ENCODE results near the gene TDRKH.
"Not testable (repeated sequence)": the region's sequence is repeated elsewhere in the genome, so short reads cannot be mapped to it uniquely, and the experiment has no call there.

Gene TDRKH

GRCh38 chr1:151803164-151803563 is 12.9 kb upstream of the TDRKH start:
- DNase-seq (ENCODE audit: extremely low read depth in 1 of 2, low read depth in 1 of 2) = no peak

DNA sequence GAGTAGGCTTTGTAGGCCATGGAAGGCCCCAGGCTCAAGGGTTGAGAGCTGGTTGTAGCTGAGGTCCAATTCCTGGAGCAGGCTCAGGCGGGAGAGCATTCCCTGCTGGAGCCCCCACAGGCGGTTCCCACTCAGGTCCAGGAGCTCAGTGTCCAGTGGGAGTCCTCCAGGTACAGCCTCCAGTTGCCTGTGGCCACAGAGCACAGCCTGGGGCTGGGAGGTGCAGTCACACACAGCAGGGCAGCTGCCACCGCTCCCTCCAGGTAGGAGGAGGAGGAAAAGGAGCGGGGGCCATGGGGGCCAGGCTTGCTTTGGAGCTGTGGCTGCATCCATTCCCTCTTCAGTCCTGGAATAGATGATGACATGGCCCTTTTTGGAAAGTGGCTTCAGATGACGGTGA is 12.1 kb upstream of the TDRKH start:
- no peak for DNase-seq (ENCODE audit: extremely low read depth in 1 of 2, low read depth in 1 of 2)

DNA sequence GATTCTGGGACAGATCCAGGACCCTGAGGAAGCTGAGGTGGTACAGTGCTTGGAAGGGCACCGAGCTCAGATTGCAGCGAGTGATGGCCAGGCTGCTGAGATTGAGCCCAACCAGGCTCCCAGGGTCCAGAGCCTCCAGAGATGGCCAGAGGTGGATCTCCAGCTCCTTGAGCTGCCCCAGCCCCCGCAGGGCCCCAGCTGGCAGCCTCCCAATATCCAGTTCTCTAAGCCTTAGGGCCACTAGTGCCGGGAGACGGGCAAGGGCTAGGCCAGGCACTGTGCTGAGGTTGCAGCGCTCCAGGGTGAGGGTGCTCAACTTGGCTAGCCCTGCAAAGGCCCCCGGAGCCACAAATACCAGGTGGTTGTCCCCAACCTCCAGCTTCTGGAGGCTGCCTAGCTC is 11.5 kb upstream of the TDRKH start:
- DNase-seq (ENCODE audit: extremely low read depth in 1 of 2, low read depth in 1 of 2) = no peak

- DNase-seq (ENCODE audit: extremely low read depth in 1 of 2, low read depth in 1 of 2) = no peak
Observed at GRCh38 chr1:151801310-151801820, 11.1 kb upstream of the TDRKH start.

DNA sequence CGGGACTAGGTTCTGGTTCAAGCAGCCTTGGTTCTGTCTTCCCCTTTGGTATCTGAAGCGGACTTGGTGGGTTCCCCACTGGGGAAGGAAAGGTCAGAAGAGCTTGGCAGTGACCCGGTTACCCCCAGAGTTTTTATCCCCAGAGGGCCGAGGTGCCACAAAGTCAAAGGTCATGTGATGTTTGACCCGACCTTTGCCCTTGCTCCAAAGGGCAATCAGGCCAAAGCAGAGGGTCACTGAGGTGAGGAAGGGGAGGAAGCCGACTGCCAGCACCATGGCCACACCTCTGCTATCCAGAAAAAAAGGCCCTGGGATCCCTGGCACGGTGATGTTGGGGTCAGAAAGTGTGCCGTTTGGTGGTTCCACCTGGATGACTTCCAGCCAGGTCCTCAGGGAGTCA is 10.5 kb upstream of the TDRKH start:
- no peak for DNase-seq (ENCODE audit: extremely low read depth in 1 of 2, low read depth in 1 of 2)

- DNase-seq (ENCODE audit: extremely low read depth in 1 of 2, low read depth in 1 of 2) = no peak
Observed at GRCh38 chr1:151799179-151800022, 9.1 kb upstream of the TDRKH start.

DNA sequence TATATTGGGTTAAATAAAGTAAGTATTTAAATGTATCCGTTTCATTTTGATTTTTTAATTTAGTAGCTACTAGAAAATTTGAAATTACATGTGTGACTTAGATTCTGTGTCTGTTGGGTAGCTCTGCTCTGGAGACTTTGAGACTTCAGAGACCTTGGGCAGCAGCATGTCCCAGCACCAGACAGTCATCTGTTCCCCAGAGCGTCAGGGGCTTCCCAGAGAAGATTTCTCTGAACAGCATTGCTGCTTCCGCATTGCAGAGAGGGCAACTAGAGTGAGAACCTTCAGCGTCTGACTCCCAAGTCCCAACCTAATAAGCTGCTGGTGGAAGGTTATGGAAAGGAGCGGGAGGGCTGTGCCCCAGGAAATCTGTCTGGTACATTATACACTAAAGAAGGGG is 8.3 kb upstream of the TDRKH start:
- no peak for DNase-seq (ENCODE audit: extremely low read depth in 1 of 2, low read depth in 1 of 2)

DNA sequence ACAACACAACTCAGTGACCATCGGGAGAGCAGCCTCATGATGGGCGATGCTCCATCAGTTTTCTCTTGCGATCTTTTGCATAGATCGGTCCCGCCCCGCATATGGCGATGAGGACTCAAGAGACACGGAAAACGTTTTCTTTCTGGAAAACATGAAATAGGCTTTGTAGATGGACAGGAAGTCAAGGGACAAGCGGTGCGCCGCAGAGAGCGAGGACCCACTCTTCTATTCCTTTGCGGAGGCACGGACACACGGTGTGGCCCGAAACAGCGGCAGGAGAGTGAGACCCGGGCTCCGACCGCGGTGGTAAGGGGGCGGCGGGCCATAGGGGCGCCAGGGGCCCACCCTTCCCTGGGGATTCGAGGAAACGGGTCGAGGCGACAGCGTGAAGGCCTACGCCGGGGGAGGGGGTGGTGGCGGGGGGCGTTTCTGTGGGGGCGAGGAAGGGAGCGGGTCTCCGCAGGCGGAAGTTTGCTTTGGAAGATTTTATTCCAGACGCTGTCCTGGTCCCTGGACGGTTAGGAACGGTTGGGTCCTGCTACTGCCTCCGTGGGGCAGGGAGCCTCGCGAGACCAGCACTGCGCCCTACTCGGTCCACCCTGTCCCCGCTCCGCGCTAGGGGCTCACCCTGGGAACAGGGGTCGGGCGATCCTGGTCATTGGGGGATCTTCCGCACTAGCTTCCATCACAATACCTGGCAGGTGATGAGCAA is 796 bp upstream of the TDRKH start:
- no peak for DNase-seq (ENCODE audit: extremely low read depth in 1 of 2, low read depth in 1 of 2)

DNA sequence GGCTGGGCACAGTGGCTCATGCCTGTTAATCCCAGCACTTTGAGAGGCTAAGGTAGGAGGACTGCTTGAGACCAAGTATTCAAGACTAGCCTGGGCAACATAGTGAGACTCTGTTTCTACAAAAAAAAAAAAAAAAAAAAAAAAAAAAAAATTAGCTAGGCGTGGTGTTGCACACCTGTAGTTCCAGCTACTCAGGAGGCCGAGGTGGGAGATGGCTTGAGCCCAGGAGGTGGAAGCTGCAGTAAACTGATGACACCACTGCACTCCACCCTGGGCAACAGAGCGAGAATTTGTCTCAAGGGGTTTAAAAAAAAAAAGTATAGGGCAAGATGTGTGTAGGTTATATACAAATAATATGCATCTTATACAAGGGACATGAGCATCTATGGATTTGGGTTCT is 2.6 kb downstream of the TDRKH start:
- no peak for DNase-seq (ENCODE audit: extremely low read depth in 1 of 2, low read depth in 1 of 2)

- DNase-seq (ENCODE audit: extremely low read depth in 1 of 2, low read depth in 1 of 2) = no peak
Observed at GRCh38 chr1:151783796-151784195, 6.5 kb downstream of the TDRKH start.

GRCh38 chr1:151782741-151783140 is 7.6 kb downstream of the TDRKH start:
- DNase-seq (ENCODE audit: extremely low read depth in 1 of 2, low read depth in 1 of 2) = no peak

DNA sequence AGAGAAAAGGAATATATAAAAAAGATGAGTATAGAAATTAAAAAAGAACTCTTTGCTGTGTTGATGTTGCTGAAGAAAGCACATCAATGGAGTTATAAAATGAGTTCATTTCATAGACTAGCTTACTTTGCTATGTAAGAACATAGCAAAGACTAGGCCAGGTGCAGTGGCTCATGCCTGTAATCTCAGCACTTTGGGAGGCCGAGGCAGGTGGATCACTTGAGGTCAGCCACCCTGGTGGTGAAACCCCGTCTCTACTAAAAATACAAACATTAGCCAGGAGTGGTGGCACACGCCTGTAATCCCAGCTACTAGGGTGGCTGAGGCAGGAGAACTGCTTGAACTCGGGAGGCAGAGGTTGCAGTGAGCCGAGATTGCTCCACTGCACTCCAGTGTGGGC is 8.3 kb downstream of the TDRKH start:
- not testable (repeated sequence) for DNase-seq (ENCODE audit: extremely low read depth in 1 of 2, low read depth in 1 of 2)

GRCh38 chr1:151780736-151781135 is 9.6 kb downstream of the TDRKH start:
- DNase-seq (ENCODE audit: extremely low read depth in 1 of 2, low read depth in 1 of 2) = not testable (repeated sequence)

GRCh38 chr1:151779852-151780251 is 10.4 kb downstream of the TDRKH start:
- DNase-seq (ENCODE audit: extremely low read depth in 1 of 2, low read depth in 1 of 2) = no peak

- DNase-seq (ENCODE audit: extremely low read depth in 1 of 2, low read depth in 1 of 2) = no peak
Observed at GRCh38 chr1:151777317-151777716, 13.0 kb downstream of the TDRKH start.

GRCh38 chr1:151776665-151777062 is 13.6 kb downstream of the TDRKH start:
- no peak for DNase-seq (ENCODE audit: extremely low read depth in 1 of 2, low read depth in 1 of 2)

GRCh38 chr1:151775894-151776664 is 14.2 kb downstream of the TDRKH start:
- DNase-seq (ENCODE audit: extremely low read depth in 1 of 2, low read depth in 1 of 2) = no peak

DNA sequence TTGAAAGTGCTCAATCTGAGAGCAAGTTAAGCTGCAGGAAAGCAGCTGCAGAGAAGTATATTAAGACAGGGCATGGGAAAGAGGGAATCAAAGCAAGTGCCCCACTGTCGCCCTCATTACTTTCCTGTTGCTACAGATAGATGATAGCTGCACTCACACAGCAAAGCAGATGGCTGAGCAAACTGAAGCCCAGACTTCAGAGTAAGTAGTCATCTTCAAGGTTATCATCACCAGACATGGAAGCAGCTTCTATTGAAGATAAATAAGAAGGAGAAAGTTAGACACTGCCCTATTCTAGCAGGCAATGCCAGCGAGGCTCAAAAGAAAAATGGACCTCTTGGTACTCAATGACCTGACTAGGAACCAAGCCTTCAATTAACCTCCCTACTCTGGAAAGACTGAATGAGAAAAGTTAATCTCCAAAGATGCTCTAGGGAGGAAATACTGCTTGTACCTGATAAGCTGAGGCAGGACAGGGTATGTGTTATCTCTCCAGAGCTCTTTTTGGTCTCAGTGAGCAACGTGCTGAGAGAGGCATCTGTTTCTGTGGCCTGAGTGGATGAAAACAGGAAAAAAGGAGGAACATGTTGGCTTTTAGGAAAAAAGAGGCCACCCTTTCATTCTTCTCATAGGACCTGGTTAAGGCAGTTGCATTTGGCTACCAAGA is 15.9 kb downstream of the TDRKH start:
- no peak for DNase-seq (ENCODE audit: extremely low read depth in 1 of 2, low read depth in 1 of 2)

DNA sequence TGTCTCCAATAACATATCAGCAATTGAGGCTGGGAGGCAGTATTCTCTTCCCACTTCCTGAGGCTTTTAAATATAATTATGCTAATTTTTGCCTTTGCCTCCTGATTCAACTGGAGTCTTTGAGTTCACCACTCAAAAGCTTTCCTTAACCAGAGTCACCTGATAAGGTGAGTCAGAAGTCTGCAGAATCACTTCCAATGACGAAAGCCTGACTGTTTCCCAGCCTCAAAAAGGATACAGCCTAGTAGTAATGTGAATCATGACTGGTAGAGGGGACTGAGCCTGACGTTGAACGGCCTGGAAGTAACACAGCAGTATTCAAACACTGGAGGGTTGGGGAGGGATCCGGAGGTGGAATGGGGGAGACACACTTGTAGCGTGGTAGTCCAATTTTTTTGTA is 16.6 kb downstream of the TDRKH start:
- no peak for DNase-seq (ENCODE audit: extremely low read depth in 1 of 2, low read depth in 1 of 2)

GRCh38 chr1:151769270-151769669 is 21.0 kb downstream of the TDRKH start:
- not testable (repeated sequence) for DNase-seq (ENCODE audit: extremely low read depth in 1 of 2, low read depth in 1 of 2)
